K562 (cell line): ENCODE data around the gene LRRC61. TPM values are rescaled to one million over a fixed set of nuclear protein-coding genes. Genes with fewer than 3 reads are reported as not detected.

Experiments used
- BCLAF1 ChIP-seq, 2 experiments: fragments of 450-650 bp in 1 of 2; IDR thresholded peaks; 2 replicates each; pipeline ENCODE4 v1.6.1; 2011 to 2017; ENCODE audit warnings: low read depth in 2 of 2, antibody characterized with exemption in 1 of 2, borderline replicate concordance in 1 of 2, low read length in 1 of 2, mild to moderate bottlenecking in 1 of 2, mixed read lengths in 1 of 2; ENCODE audit not compliant: control insufficient read depth in 1 of 2
- BHLHE40 ChIP-seq: IDR thresholded peaks from 2 replicates; pipeline ENCODE4 v1.6.1; 2011; ENCODE audit warnings: low read length, improper control_type of control experiment
- CHCHD3 ChIP-seq: fragments of 250-450 bp; sonication (Bioruptor Pico); IDR thresholded peaks from 2 replicates; pipeline ENCODE4 v2.1.2; 2022; ENCODE audit warnings: mild to moderate bottlenecking
- CTCFL ChIP-seq: IDR thresholded peaks from 2 replicates; pipeline ENCODE4 v1.6.1; 2011; ENCODE audit warnings: borderline replicate concordance, low read depth, mild to moderate bottlenecking, moderate library complexity, low read length; ENCODE audit not compliant: insufficient read depth, poor library complexity, severe bottlenecking
- E2F3 ChIP-seq: fragments of 250-450 bp; sonication (Bioruptor Pico); IDR thresholded peaks from 2 replicates; pipeline ENCODE4 v1.4.0; 2020; ENCODE audit warnings: mild to moderate bottlenecking
- FOXJ3 ChIP-seq: sonication (generic); formaldehyde crosslinking; IDR thresholded peaks from 2 replicates; pipeline ENCODE4 v1.4.0; 2020; ENCODE audit warnings: mild to moderate bottlenecking, missing genetic modification reagents
- GABPA ChIP-seq: fragments of 200-800 bp; sonication (Bioruptor generic); conservative IDR thresholded peaks from 2 replicates; pipeline ENCODE4 v1.6.1; 2016; ENCODE audit warnings: low read depth, missing genetic modification characterization, missing compliant biosample characterization
- GATAD2B ChIP-seq: fragments of 450-650 bp; IDR thresholded peaks from 2 replicates; pipeline ENCODE4 v1.6.1; 2017; ENCODE audit warnings: mild to moderate bottlenecking, borderline replicate concordance
- GTF2B ChIP-seq: IDR thresholded peaks from 2 replicates; pipeline ENCODE4 v1.6.1; 2011; ENCODE audit not compliant: insufficient read length; ENCODE audit errors: extremely low read depth
- HES1 ChIP-seq: fragments of 450-650 bp; IDR thresholded peaks from 2 replicates; pipeline ENCODE4 v1.6.1; 2016; ENCODE audit warnings: low read depth, mild to moderate bottlenecking, moderate library complexity
- MTF1 ChIP-seq: fragments of 250-450 bp; sonication (Bioruptor Pico); IDR thresholded peaks from 2 replicates; pipeline ENCODE4 v1.9.0; 2021; ENCODE audit warnings: moderate library complexity, mild to moderate bottlenecking, inconsistent platforms, borderline replicate concordance
- NCOA1 ChIP-seq: fragments of 450-650 bp; IDR thresholded peaks from 2 replicates; pipeline ENCODE4 v1.6.1; 2016; ENCODE audit warnings: low read depth
- RBM25 ChIP-seq: fragments of 200-400 bp; formaldehyde crosslinking; IDR thresholded peaks from 2 replicates; pipeline ENCODE4 v1.6.1; 2018; ENCODE audit warnings: low read length, low read depth, moderate library complexity; ENCODE audit not compliant: severe bottlenecking
- SMARCA5 ChIP-seq: fragments of 450-650 bp; IDR thresholded peaks from 2 replicates; pipeline ENCODE4 v1.6.1; 2016
- SP1 ChIP-seq: sonication (generic); formaldehyde crosslinking; IDR thresholded peaks from 2 replicates; pipeline ENCODE4 v1.8.1; 2022; ENCODE audit warnings: mild to moderate bottlenecking, missing genetic modification reagents
- SPI1 ChIP-seq: IDR thresholded peaks from 2 replicates; pipeline ENCODE4 v1.6.1; 2011; ENCODE audit warnings: low read depth, low read length, control low read depth, borderline replicate concordance
- TBP ChIP-seq: optimal IDR thresholded peaks from 2 replicates; pipeline ENCODE3; 2011; ENCODE audit warnings: low read depth, low read length, improper control_type of control experiment
- ZBED1 ChIP-seq: IDR thresholded peaks from 2 replicates; pipeline ENCODE4 v1.6.1; 2014
- ZKSCAN1 ChIP-seq: fragments of 150-350 bp; IDR thresholded peaks from 2 replicates; pipeline ENCODE4 v1.6.1; 2016; ENCODE audit warnings: low read depth, low read length
- ZNF143 ChIP-seq: sonication (generic); formaldehyde crosslinking; IDR thresholded peaks from 2 replicates; pipeline ENCODE4 v1.9.0; 2022; ENCODE audit warnings: mild to moderate bottlenecking, missing genetic modification reagents
- ZNF175 ChIP-seq: fragments of 200-800 bp; sonication (Bioruptor generic); IDR thresholded peaks from 2 replicates; pipeline ENCODE4 v1.6.1; 2016; ENCODE audit warnings: low read depth, mild to moderate bottlenecking, missing genetic modification characterization, missing compliant biosample characterization
- ZNF408 ChIP-seq: fragments of 250-450 bp; sonication (Bioruptor Pico); IDR thresholded peaks from 2 replicates; pipeline ENCODE4 v1.4.0; 2020; ENCODE audit warnings: low read depth, mild to moderate bottlenecking, moderate library complexity
- ZNF764 ChIP-seq: fragments of 250-450 bp; sonication (Bioruptor Pico); IDR thresholded peaks from 2 replicates; pipeline ENCODE4 v1.4.0; 2020; ENCODE audit warnings: low read depth, mild to moderate bottlenecking, moderate library complexity
- polyA plus RNA-seq, 8 experiments: library from polyadenylated mRNA; depleted of rRNA in 4 of 8; stranded (reverse) in 5 of 8; unstranded in 3 of 8; fragments of >200 nt; fragmentation: Nextera tagmentation in 2 of 8; fragmentation: Illumina TruSeq in 1 of 8; extraction: Ambion mirVana in 2 of 8; extraction: Trizol in 1 of 8; gene quantifications; 2 replicates each; pipeline versions ENCODE4 v1.2.1 to v1.2.3, GENCODE V29; 2011 to 2014; ENCODE audit warnings: inconsistent platforms in 1 of 8, missing spikeins in 1 of 8
- total RNA-seq, 7 experiments: library from RNA; depleted of rRNA in 6 of 7; stranded (reverse); fragments of >200 nt in 6 of 7; fragmentation: Illumina TruSeq in 2 of 7; extraction: Trizol in 2 of 7; gene quantifications; 2 replicates each; pipeline versions ENCODE4 v1.2.1 to v1.2.3, GENCODE V29; 2011 to 2021; ENCODE audit warnings: low replicate concordance in 1 of 7

The LRRC61 gene
- total and polyA plus RNA-seq, 9 of the 15 experiments (the other 6 are each of a cell fraction or from before 2014, with no cell fraction given): 1.3 to 55.2 (median 35.2) TPM

GRCh38 chr7:150322114-150322832 lies 882 bp upstream of the LRRC61 start (continued):
- TF ChIP-seq BCLAF1 (IDR thresholded peaks at IDR 0.05; ENCODE audit: borderline replicate concordance in 1 of 2, control insufficient read depth in 1 of 2, low read depth in 2 of 2, low read length in 1 of 2) (no peak), GATAD2B (no peak), ZKSCAN1 (no peak), ZNF408 (no peak), MTF1 (no peak), SP1 (no peak), FOXJ3 (no peak), SMARCA5 (no peak), NCOA1 (no peak), GABPA (tag) (no peak), RBM25 (no peak), GTF2B (no peak), ZBED1 (no peak), BHLHE40 (no peak), CTCFL (no peak), ZNF764 (CRISPR knock-in tag) (no peak), SPI1 (no peak), HES1 (no peak), ZNF175 (no peak; the same call in none of the 2 replicates), TBP (no peak), ZNF143 (CRISPR knock-in tag) (no peak), E2F3 (CRISPR knock-in tag) (peak; percentile 70; the same call in 1 of the 2 replicates), CHCHD3 (CRISPR knock-in tag) (no peak)
